Caco-2 (cell line): Measurements from ENCODE around the gene KDM4E. TPM values are rescaled to one million over a fixed set of nuclear protein-coding genes. Genes with fewer than 3 reads are reported as not detected.
A peak's percentile ranks its signal among the peaks of the same experiment; 100 is the strongest.
"Not testable (repeated sequence)": the region's sequence is repeated elsewhere in the genome, so short reads cannot be mapped to it uniquely, and the experiment has no call there.

Experiments
- BruUV-seq: library from RNA; stranded (reverse); fragments of 400-500 nt; replicated peaks from 2 replicates; lab custom pipeline; 2021; lab: Mats Ljungman, UMichigan
- CTCF ChIA-PET: fragments of 300-600 bp; sonication (Branson Sonifier 250); formaldehyde crosslinking; loops from one replicate; lab custom pipeline; 2022; ENCODE audit warnings: antibody characterized with exemption; lab: Charles Lee
- POLR2A ChIA-PET: fragments of 300-600 bp; sonication (Branson Sonifier 250); formaldehyde crosslinking; loops from one replicate; lab custom pipeline; 2022; ENCODE audit warnings: antibody characterized with exemption; lab: Charles Lee
- DNase-seq, 2 experiments: peaks; one replicate each; pipeline versions ENCODE4 v3.0.0 to v3.0.0-alpha.2; 2020 to 2022
- H3K27me3 ChIP-seq: replicated peaks from 2 replicates; pipeline ENCODE4 v1.6.0; 2011; ENCODE audit warnings: low read length; ENCODE audit not compliant: control insufficient read depth, insufficient read depth
- H3K36me3 ChIP-seq: 2 replicates; pipeline ENCODE4 v1.5.1; 2011; ENCODE audit warnings: low read length; ENCODE audit not compliant: control insufficient read depth, insufficient read depth
- H3K4me1 ChIP-seq: fragments of 250-450 bp; sonication (Bioruptor Pico); 2 replicates; pipeline ENCODE4 v1.5.1; 2020; ENCODE audit warnings: mild to moderate bottlenecking
- H3K4me3 ChIP-seq: 2 replicates; pipeline ENCODE4 v1.5.1; 2011; ENCODE audit warnings: low read depth, mild to moderate bottlenecking, control low read depth, low read length
- H3K9me3 ChIP-seq: fragments of 250-450 bp; sonication (Bioruptor Pico); 2 replicates; pipeline ENCODE4 v1.5.1; 2020; ENCODE audit warnings: mild to moderate bottlenecking, moderate library complexity
- H3K27ac Mint-ChIP-seq: one replicate; pipeline ENCODE4 v1.8.0; 2022; ENCODE audit warnings: mixed read lengths; ENCODE audit not compliant: unreplicated experiment
- H3K27me3 Mint-ChIP-seq: one replicate; pipeline ENCODE4 v1.8.0; 2022; ENCODE audit warnings: mixed read lengths; ENCODE audit not compliant: insufficient read depth, unreplicated experiment
- H3K36me3 Mint-ChIP-seq: one replicate; pipeline ENCODE4 v1.8.0; 2022; ENCODE audit warnings: mild to moderate bottlenecking, mixed read lengths; ENCODE audit not compliant: insufficient read depth, unreplicated experiment
- H3K4me1 Mint-ChIP-seq: one replicate; pipeline ENCODE4 v1.8.0; 2022; ENCODE audit warnings: low read depth, mixed read lengths; ENCODE audit not compliant: unreplicated experiment
- H3K4me3 Mint-ChIP-seq: one replicate; pipeline ENCODE4 v1.8.0; 2022; ENCODE audit warnings: mild to moderate bottlenecking, moderate library complexity, mixed read lengths; ENCODE audit not compliant: unreplicated experiment
- H3K9me3 Mint-ChIP-seq: one replicate; pipeline ENCODE4 v1.8.0; 2022; ENCODE audit warnings: mixed read lengths; ENCODE audit not compliant: unreplicated experiment
- CTCF ChIP-seq, 2 experiments: fragments of 200-600 bp in 1 of 2; IDR thresholded peaks; 1 replicate in 1 of 2; 2 replicates in 1 of 2; pipeline versions ENCODE4 v1.5.1 to v1.8.0; 2011 to 2022; ENCODE audit warnings: antibody characterized with exemption in 1 of 2, control low read depth in 1 of 2, inconsistent platforms in 1 of 2, low read depth in 1 of 2, low read length in 1 of 2, mild to moderate bottlenecking in 1 of 2, moderate library complexity in 1 of 2; ENCODE audit not compliant: insufficient read depth in 1 of 2, severe bottlenecking in 1 of 2, unreplicated experiment in 1 of 2
- intact Hi-C: fragments of 100-400 bp; cut with micrococcal nuclease; formaldehyde crosslinking; loops from one replicate; pipeline ENCODE4 v1.10.0; 2022; ENCODE audit not compliant: unreplicated experiment
- total RNA-seq: library from RNA; stranded (reverse); gene quantifications from 2 replicates; pipeline ENCODE4 v1.2.3, GENCODE V29; 2022

KDM4E gene
- total RNA-seq, 1 experiment from 2014 or later, result not detected

GRCh38 chr11:95045812-95046211, 20.8 kb downstream of the KDM4E start:
- DNase-seq, result no peak
- no TSS peak for BruUV-seq
- ChIA-PET POLR2A (no interaction called here), CTCF (no interaction called here)
- Histone ChIP-seq H3K4me3 (no peak overlapping the region), H3K9me3 (no peaks in the 10 kb centered on the region), H3K27me3 (no peaks in the 10 kb centered on the region; the same call in 1 of the 2 replicates), H3K4me1 (no peaks in the 10 kb centered on the region), H3K36me3 (no peaks in the 10 kb centered on the region)
- H3K36me3 Mint-ChIP-seq, result no peaks in the 10 kb centered on the region
- H3K27ac Mint-ChIP-seq, result no peak overlapping the region
- no peak overlapping the region for H3K4me3 Mint-ChIP-seq
- no peak for TF ChIP-seq CTCF (IDR thresholded peaks at IDR 0.05; ENCODE audit: insufficient read depth in 1 of 2, low read depth in 1 of 2, low read length in 1 of 2, severe bottlenecking in 1 of 2, unreplicated experiment in 1 of 2)
- peaks cover 3% of the 10 kb centered on the region for H3K27me3 Mint-ChIP-seq
- H3K4me1 Mint-ChIP-seq, result peaks cover 4% of the 10 kb centered on the region
- intact Hi-C loops, result no loop called here
- no peaks in the 10 kb centered on the region for H3K9me3 Mint-ChIP-seq

GRCh38 chr11:95049122-95049521, 24.1 kb downstream of the KDM4E start, which contains the start of gene KDM4F:
KDM4F (plus strand) TSS chr11:95049422.
- POLR2A ChIA-PET, H3K27ac Mint-ChIP-seq, H3K27me3 ChIP-seq, H3K9me3 ChIP-seq, BruUV-seq, H3K4me1 Mint-ChIP-seq, H3K36me3 ChIP-seq, H3K27me3 Mint-ChIP-seq, H3K4me3 ChIP-seq, H3K36me3 Mint-ChIP-seq, DNase-seq, H3K4me1 ChIP-seq, intact Hi-C loops, H3K9me3 Mint-ChIP-seq: not testable (repeated sequence)
- CTCF ChIA-PET, result interaction anchor here (0.9 kb wide), 1 partner anchor 102 kb away, joined by 3 read pairs; no protein-coding TSS in a partner anchor
- H3K4me3 Mint-ChIP-seq, result peak within 1 kb of the TSS; percentile 5

GRCh38 chr11:95050595-95051202, 25.6 kb downstream of the KDM4E start:
- H3K27me3 ChIP-seq, result no peaks in the 10 kb centered on the region
- no peaks in the 10 kb centered on the region for H3K27me3 Mint-ChIP-seq
- TF ChIP-seq CTCF (IDR thresholded peaks at IDR 0.05; ENCODE audit: insufficient read depth in 1 of 2, low read depth in 1 of 2, low read length in 1 of 2, severe bottlenecking in 1 of 2, unreplicated experiment in 1 of 2), result no peak
- no peaks in the 10 kb centered on the region for H3K9me3 ChIP-seq
- no peaks in the 10 kb centered on the region for H3K36me3 ChIP-seq
- no peak overlapping the region for H3K4me3 Mint-ChIP-seq
- no peaks in the 10 kb centered on the region for H3K4me1 ChIP-seq
- H3K9me3 Mint-ChIP-seq, result peaks cover 10% of the 10 kb centered on the region
- BruUV-seq, result no TSS peak
- intact Hi-C loops, result no loop called here
- H3K27ac Mint-ChIP-seq, result no peak overlapping the region
- DNase-seq, result no peak
- ChIA-PET POLR2A (no interaction called here), CTCF (no interaction called here)
- H3K4me3 ChIP-seq, result no peak overlapping the region
- H3K4me1 Mint-ChIP-seq, result peaks cover 9% of the 10 kb centered on the region
- no peaks in the 10 kb centered on the region for H3K36me3 Mint-ChIP-seq
